ENCODE measurements around the gene ZSCAN10. TPM values are rescaled to one million over a fixed set of nuclear protein-coding genes. Genes with fewer than 3 reads are reported as not detected.

The ZSCAN10 gene
- total and polyA plus RNA-seq, 2 experiments from 2014 or later: 217 to 519 TPM

DNA sequence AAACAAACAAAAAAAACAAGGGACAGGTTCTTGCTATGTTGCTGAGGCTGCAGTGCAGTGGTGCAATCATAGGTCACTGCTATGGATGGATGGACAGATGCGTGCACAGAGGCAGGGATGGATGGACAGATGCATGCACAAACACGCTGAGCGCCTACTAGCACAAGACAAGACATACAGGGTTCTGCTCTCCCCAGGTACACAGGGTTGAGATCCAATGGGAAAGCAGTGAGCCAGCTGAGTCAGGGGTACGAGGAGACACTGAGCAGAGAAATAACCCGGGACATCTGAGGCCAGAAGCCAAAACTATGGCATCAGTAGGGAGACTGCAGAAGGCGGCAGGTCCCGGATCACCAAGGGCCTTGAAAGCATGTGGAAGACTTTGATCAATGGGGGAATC lies 27.4 kb downstream of the ZSCAN10 start:
- no peak overlapping the region; the same call in 2 of the 3 replicates for H3K4me3 Mint-ChIP-seq
- no peak for ATAC-seq

More for the DNA sequence above, 27.4 kb downstream of the ZSCAN10 start:
- H3K9me2 ChIP-seq (ENCODE audit: insufficient read depth): no peaks in the 10 kb centered on the region
- H3K27ac ChIP-seq (ENCODE audit: low read depth): no peak overlapping the region
- H4K20me1 ChIP-seq (replicated peaks; ENCODE audit: insufficient read depth): no peaks in the 10 kb centered on the region
- H3K4me3 ChIP-seq: no peak overlapping the region
- no peaks in the 10 kb centered on the region for H3K27me3 ChIP-seq (ENCODE audit: insufficient read depth)
- Mint-ChIP-seq H3K27me3 (ENCODE audit: insufficient read depth, low read depth, poor library complexity) (peaks cover 19% of the 10 kb centered on the region), H3K27ac (no peak overlapping the region), H3K9me3 (no peaks in the 10 kb centered on the region; the same call in 1 of the 3 replicates), H3K4me1 (peaks cover 31% of the 10 kb centered on the region), H3K36me3 (ENCODE audit: low read depth) (peaks cover 2% of the 10 kb centered on the region)
- H3K36me3 ChIP-seq (ENCODE audit: insufficient read depth): no peaks in the 10 kb centered on the region
- TF ChIP-seq NANOG (IDR thresholded peaks at IDR 0.05; ENCODE audit: borderline replicate concordance) (no peak), ZNF331 (CRISPR knock-in tag; IDR thresholded peaks at IDR 0.05; ENCODE audit: low read depth) (no peak), POLR2AphosphoS5 (IDR thresholded peaks at IDR 0.05; ENCODE audit: low read depth) (no peak), STAT1 (IDR thresholded peaks at IDR 0.05; ENCODE audit: unreplicated experiment) (no peak), EZH2 (IDR thresholded peaks at IDR 0.05; ENCODE audit: low read depth, unreplicated experiment) (no peak), JUNB (IDR thresholded peaks at IDR 0.05; ENCODE audit: unreplicated experiment) (no peak)
- TF ChIP-seq, protein P1, sequence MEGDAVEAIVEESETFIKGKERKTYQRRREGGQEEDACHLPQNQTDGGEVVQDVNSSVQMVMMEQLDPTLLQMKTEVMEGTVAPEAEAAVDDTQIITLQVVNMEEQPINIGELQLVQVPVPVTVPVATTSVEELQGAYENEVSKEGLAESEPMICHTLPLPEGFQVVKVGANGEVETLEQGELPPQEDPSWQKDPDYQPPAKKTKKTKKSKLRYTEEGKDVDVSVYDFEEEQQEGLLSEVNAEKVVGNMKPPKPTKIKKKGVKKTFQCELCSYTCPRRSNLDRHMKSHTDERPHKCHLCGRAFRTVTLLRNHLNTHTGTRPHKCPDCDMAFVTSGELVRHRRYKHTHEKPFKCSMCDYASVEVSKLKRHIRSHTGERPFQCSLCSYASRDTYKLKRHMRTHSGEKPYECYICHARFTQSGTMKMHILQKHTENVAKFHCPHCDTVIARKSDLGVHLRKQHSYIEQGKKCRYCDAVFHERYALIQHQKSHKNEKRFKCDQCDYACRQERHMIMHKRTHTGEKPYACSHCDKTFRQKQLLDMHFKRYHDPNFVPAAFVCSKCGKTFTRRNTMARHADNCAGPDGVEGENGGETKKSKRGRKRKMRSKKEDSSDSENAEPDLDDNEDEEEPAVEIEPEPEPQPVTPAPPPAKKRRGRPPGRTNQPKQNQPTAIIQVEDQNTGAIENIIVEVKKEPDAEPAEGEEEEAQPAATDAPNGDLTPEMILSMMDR (conservative IDR thresholded peaks at IDR 0.05; ENCODE audit: low read depth in 2 of 2): no peak
- TF ChIP-seq, protein P2, sequence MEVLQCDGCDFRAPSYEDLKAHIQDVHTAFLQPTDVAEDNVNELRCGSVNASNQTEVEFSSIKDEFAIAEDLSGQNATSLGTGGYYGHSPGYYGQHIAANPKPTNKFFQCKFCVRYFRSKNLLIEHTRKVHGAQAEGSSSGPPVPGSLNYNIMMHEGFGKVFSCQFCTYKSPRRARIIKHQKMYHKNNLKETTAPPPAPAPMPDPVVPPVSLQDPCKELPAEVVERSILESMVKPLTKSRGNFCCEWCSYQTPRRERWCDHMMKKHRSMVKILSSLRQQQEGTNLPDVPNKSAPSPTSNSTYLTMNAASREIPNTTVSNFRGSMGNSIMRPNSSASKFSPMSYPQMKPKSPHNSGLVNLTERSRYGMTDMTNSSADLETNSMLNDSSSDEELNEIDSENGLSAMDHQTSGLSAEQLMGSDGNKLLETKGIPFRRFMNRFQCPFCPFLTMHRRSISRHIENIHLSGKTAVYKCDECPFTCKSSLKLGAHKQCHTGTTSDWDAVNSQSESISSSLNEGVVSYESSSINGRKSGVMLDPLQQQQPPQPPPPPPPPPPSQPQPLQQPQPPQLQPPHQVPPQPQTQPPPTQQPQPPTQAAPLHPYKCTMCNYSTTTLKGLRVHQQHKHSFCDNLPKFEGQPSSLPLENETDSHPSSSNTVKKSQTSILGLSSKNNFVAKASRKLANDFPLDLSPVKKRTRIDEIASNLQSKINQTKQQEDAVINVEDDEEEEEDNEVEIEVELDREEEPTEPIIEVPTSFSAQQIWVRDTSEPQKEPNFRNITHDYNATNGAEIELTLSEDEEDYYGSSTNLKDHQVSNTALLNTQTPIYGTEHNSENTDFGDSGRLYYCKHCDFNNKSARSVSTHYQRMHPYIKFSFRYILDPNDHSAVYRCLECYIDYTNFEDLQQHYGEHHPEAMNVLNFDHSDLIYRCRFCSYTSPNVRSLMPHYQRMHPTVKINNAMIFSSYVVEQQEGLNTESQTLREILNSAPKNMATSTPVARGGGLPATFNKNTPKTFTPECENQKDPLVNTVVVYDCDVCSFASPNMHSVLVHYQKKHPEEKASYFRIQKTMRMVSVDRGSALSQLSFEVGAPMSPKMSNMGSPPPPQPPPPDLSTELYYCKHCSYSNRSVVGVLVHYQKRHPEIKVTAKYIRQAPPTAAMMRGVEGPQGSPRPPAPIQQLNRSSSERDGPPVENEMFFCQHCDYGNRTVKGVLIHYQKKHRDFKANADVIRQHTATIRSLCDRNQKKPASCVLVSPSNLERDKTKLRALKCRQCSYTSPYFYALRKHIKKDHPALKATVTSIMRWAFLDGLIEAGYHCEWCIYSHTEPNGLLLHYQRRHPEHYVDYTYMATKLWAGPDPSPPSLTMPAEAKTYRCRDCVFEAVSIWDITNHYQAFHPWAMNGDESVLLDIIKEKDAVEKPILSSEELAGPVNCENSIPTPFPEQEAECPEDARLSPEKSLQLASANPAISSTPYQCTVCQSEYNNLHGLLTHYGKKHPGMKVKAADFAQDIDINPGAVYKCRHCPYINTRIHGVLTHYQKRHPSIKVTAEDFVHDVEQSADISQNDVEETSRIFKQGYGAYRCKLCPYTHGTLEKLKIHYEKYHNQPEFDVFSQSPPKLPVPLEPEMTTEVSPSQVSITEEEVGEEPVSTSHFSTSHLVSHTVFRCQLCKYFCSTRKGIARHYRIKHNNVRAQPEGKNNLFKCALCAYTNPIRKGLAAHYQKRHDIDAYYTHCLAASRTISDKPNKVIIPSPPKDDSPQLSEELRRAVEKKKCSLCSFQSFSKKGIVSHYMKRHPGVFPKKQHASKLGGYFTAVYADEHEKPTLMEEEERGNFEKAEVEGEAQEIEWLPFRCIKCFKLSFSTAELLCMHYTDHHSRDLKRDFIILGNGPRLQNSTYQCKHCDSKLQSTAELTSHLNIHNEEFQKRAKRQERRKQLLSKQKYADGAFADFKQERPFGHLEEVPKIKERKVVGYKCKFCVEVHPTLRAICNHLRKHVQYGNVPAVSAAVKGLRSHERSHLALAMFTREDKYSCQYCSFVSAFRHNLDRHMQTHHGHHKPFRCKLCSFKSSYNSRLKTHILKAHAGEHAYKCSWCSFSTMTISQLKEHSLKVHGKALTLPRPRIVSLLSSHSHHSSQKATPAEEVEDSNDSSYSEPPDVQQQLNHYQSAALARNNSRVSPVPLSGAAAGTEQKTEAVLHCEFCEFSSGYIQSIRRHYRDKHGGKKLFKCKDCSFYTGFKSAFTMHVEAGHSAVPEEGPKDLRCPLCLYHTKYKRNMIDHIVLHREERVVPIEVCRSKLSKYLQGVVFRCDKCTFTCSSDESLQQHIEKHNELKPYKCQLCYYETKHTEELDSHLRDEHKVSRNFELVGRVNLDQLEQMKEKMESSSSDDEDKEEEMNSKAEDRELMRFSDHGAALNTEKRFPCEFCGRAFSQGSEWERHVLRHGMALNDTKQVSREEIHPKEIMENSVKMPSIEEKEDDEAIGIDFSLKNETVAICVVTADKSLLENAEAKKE (CRISPR knock-in tag; IDR thresholded peaks at IDR 0.05): no peak
- TF ChIP-seq, protein P3, sequence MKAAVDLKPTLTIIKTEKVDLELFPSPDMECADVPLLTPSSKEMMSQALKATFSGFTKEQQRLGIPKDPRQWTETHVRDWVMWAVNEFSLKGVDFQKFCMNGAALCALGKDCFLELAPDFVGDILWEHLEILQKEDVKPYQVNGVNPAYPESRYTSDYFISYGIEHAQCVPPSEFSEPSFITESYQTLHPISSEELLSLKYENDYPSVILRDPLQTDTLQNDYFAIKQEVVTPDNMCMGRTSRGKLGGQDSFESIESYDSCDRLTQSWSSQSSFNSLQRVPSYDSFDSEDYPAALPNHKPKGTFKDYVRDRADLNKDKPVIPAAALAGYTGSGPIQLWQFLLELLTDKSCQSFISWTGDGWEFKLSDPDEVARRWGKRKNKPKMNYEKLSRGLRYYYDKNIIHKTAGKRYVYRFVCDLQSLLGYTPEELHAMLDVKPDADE (IDR thresholded peaks at IDR 0.05): no peak
- no peak overlapping the region for H3K4me2 ChIP-seq
- no peak for DNase-seq (ENCODE audit: low spot score)
- no peaks in the 10 kb centered on the region for H3K79me2 ChIP-seq (replicated peaks; ENCODE audit: insufficient read depth)
- H2AFZ ChIP-seq: no peak overlapping the region
- H3F3A ChIP-seq (replicated peaks; ENCODE audit: low read depth): no peaks in the 10 kb centered on the region
- H3K4me1 ChIP-seq (ENCODE audit: insufficient read depth): no peaks in the 10 kb centered on the region

Data from GM23338 (cell line).